A549 (cell line): ENCODE results near the gene ZNF775. TPM values are rescaled to one million over a fixed set of nuclear protein-coding genes. Genes with fewer than 3 reads are reported as not detected.

ENCODE experiments used
- ATAC-seq, 2 experiments: fragments of 200-7000 bp in 1 of 2; fragments of >200 bp in 1 of 2; cut with Nextera tagmentation in 1 of 2; cut with Tn5 transposase in 1 of 2; 3 replicates each; pipeline versions ENCODE4 v1.8.0 to v1.9.1; 2018 to 2020; ENCODE audit warnings: mild to moderate bottlenecking in 1 of 2, moderate library complexity in 1 of 2
- CTCF ChIA-PET: fragments of 300-600 bp; sonication (Branson Sonifier 250); formaldehyde crosslinking; extraction: SDS; loops from one replicate; lab custom pipeline; 2021; ENCODE audit warnings: antibody characterized with exemption, inconsistent platforms; lab: Yijun Ruan, JAX
- POLR2A ChIA-PET: fragments of 350-600 bp; formaldehyde crosslinking; extraction: SDS; loops from one replicate; lab custom pipeline; 2021; ENCODE audit warnings: antibody characterized with exemption, inconsistent platforms; lab: Yijun Ruan, JAX
- DNase-seq, 2 experiments: peaks; one replicate each; pipeline versions ENCODE4 v3.0.0 to v3.0.0-alpha.2; 2011 to 2016; ENCODE audit warnings: low read depth in 1 of 2, low spot score in 1 of 2
- FAIRE-seq: peaks from 2 replicates; lab custom pipeline; 2011; peaks lifted over from hg19 to GRCh38; lab: Jason Lieb, UNC
- H3K27ac ChIP-seq, 2 experiments: fragments of >200 bp; sonication (Bioruptor Twin); formaldehyde crosslinking; 3 replicates each; pipeline ENCODE4 v1.5.1; 2016 to 2017
- H3K4me1 ChIP-seq: fragments of >200 bp; sonication (Bioruptor Twin); formaldehyde crosslinking; 3 replicates; pipeline ENCODE4 v1.6.1; 2016
- H3K4me2 ChIP-seq: fragments of >200 bp; sonication (Bioruptor Twin); formaldehyde crosslinking; 3 replicates; pipeline ENCODE4 v1.6.1; 2016
- H3K4me3 ChIP-seq: fragments of >200 bp; sonication (Bioruptor Twin); formaldehyde crosslinking; 3 replicates; pipeline ENCODE4 v1.5.1; 2016
- H3K9me3 ChIP-seq: fragments of >200 bp; sonication (Bioruptor Twin); formaldehyde crosslinking; 3 replicates; pipeline ENCODE4 v1.6.1; 2016
- BHLHE40 ChIP-seq: IDR thresholded peaks from 2 replicates; pipeline ENCODE4 v1.6.1; 2012; ENCODE audit warnings: low read depth, low read length, inconsistent platforms
- CHD2 ChIP-seq: fragments of 150-350 bp; IDR thresholded peaks from 2 replicates; pipeline ENCODE4 v1.6.1; 2014; ENCODE audit warnings: low read length; ENCODE audit not compliant: partially characterized antibody
- CTCF ChIP-seq: fragments of >200 bp; sonication (Bioruptor Twin); formaldehyde crosslinking; IDR thresholded peaks from 3 replicates; pipeline ENCODE4 v1.5.1; 2016
- ESRRA ChIP-seq: fragments of 150-350 bp; IDR thresholded peaks from 2 replicates; pipeline ENCODE4 v1.6.1; 2014; ENCODE audit warnings: mild to moderate bottlenecking, low read length, borderline replicate concordance
- FOSB ChIP-seq: fragments of 250-450 bp; sonication (Bioruptor Pico); IDR thresholded peaks from 2 replicates; pipeline ENCODE4 v1.5.0; 2020; ENCODE audit warnings: mild to moderate bottlenecking, moderate library complexity
- FOSL2 ChIP-seq, 2 experiments: fragments of 450-650 bp in 1 of 2; fragments of >200 bp in 1 of 2; sonication (Bioruptor Twin) in 1 of 2; formaldehyde crosslinking; IDR thresholded peaks; 2 replicates each; pipeline versions ENCODE4 v1.5.0 to v1.6.1; 2016 to 2020; ENCODE audit warnings: mild to moderate bottlenecking in 1 of 2, moderate library complexity in 1 of 2
- HDAC2 ChIP-seq: fragments of 200-600 bp; sonication (generic); IDR thresholded peaks from 2 replicates; pipeline ENCODE4 v1.6.1; 2016
- HES2 ChIP-seq: fragments of >200 bp; sonication (Bioruptor Twin); formaldehyde crosslinking; IDR thresholded peaks from 2 replicates; pipeline ENCODE4 v1.6.1; 2016
- JUN ChIP-seq, 2 experiments: fragments of >200 bp; sonication (Bioruptor Twin); formaldehyde crosslinking; IDR thresholded peaks; 2 replicates in 1 of 2; 3 replicates in 1 of 2; pipeline ENCODE4 v1.6.1; 2016 to 2017
- JUNB ChIP-seq: fragments of >200 bp; sonication (Bioruptor Twin); formaldehyde crosslinking; IDR thresholded peaks from 2 replicates; pipeline ENCODE4 v1.6.1; 2016
- KDM5A ChIP-seq: fragments of 200-600 bp; sonication (generic); IDR thresholded peaks from 2 replicates; pipeline ENCODE4 v1.6.1; 2016; ENCODE audit warnings: antibody characterized with exemption, mild to moderate bottlenecking
- MAFK ChIP-seq: fragments of 450-650 bp; IDR thresholded peaks from 2 replicates; pipeline ENCODE4 v1.6.1; 2014; ENCODE audit not compliant: partially characterized antibody
- MAX ChIP-seq: IDR thresholded peaks from 2 replicates; pipeline ENCODE4 v1.6.1; 2012
- MAZ ChIP-seq: fragments of 150-350 bp; IDR thresholded peaks from 2 replicates; pipeline ENCODE4 v1.6.1; 2014; ENCODE audit warnings: antibody characterized with exemption, low read depth, low read length, borderline replicate concordance
- MYC ChIP-seq: IDR thresholded peaks from 2 replicates; pipeline ENCODE4 v1.6.1; 2012; ENCODE audit warnings: mild to moderate bottlenecking, inconsistent platforms, low read length, improper control_type of control experiment, borderline replicate concordance
- PBX3 ChIP-seq: IDR thresholded peaks from 2 replicates; pipeline ENCODE4 v1.6.1; 2012
- PHF8 ChIP-seq: fragments of 200-600 bp; sonication (generic); IDR thresholded peaks from 2 replicates; pipeline ENCODE4 v1.6.1; 2016; ENCODE audit warnings: low read depth, mild to moderate bottlenecking, antibody characterized with exemption, moderate library complexity, borderline replicate concordance
- RAD21 ChIP-seq, 2 experiments: fragments of >200 bp in 1 of 2; sonication (Bioruptor Twin) in 1 of 2; formaldehyde crosslinking in 1 of 2; IDR thresholded peaks in 1 of 2; conservative IDR thresholded peaks in 1 of 2; 2 replicates in 1 of 2; 3 replicates in 1 of 2; pipeline ENCODE4 v1.6.1; 2012 to 2018; ENCODE audit warnings: inconsistent platforms in 1 of 2
- RARB ChIP-seq: fragments of 250-450 bp; sonication (Bioruptor Pico); IDR thresholded peaks from 2 replicates; pipeline ENCODE4 v1.8.0; 2021; ENCODE audit warnings: mild to moderate bottlenecking, moderate library complexity
- REST ChIP-seq: fragments of 200-600 bp; sonication (generic); IDR thresholded peaks from 2 replicates; pipeline ENCODE4 v1.6.1; 2016; ENCODE audit warnings: antibody characterized with exemption, mild to moderate bottlenecking, moderate library complexity
- RFX5 ChIP-seq: fragments of 450-650 bp; IDR thresholded peaks from 2 replicates; pipeline ENCODE4 v1.7.1; 2014; ENCODE audit warnings: antibody characterized with exemption, mild to moderate bottlenecking, moderate library complexity
- RNF2 ChIP-seq: fragments of 200-600 bp; sonication (generic); IDR thresholded peaks from 2 replicates; pipeline ENCODE4 v1.6.1; 2016; ENCODE audit warnings: low read depth, mild to moderate bottlenecking, antibody characterized with exemption, moderate library complexity, borderline replicate concordance
- SMC3 ChIP-seq: fragments of >200 bp; sonication (Bioruptor Twin); formaldehyde crosslinking; IDR thresholded peaks from 3 replicates; pipeline ENCODE4 v1.6.1; 2018; ENCODE audit warnings: inconsistent platforms
- SREBF2 ChIP-seq: fragments of 450-650 bp; IDR thresholded peaks from 2 replicates; pipeline ENCODE4 v1.6.1; 2014; ENCODE audit warnings: mild to moderate bottlenecking, moderate library complexity
- TP53 ChIP-seq: fragments of 250-450 bp; sonication (Bioruptor Pico); IDR thresholded peaks from 2 replicates; pipeline ENCODE4 v1.5.0; 2021; ENCODE audit warnings: mild to moderate bottlenecking, moderate library complexity
- USF2 ChIP-seq: fragments of 450-650 bp; IDR thresholded peaks from 2 replicates; pipeline ENCODE4 v1.6.1; 2014; ENCODE audit warnings: antibody characterized with exemption
- ZSCAN20 ChIP-seq: fragments of 250-450 bp; sonication (Bioruptor Pico); IDR thresholded peaks from 2 replicates; pipeline ENCODE4 v1.8.0; 2022; ENCODE audit warnings: mild to moderate bottlenecking, moderate library complexity
- WGBS: methylation state at CpG from one replicate; pipeline ENCODE4 v1.1.6; 2017; ENCODE audit errors: missing lambda C conversion rate; 5-methylcytosine and 5-hydroxymethylcytosine counted together
- polyA plus RNA-seq, 4 experiments: library from polyadenylated mRNA; depleted of rRNA in 3 of 4; stranded (reverse); fragments of >200 nt; fragmentation: RNase III in 1 of 4; extraction: RNeasy Plus Mini Kit Qiagen cat#74134 plus additional on column Dnase treatment in 1 of 4; gene quantifications; 2 replicates in 3 of 4; 3 replicates in 1 of 4; pipeline ENCODE4 v1.2.3, GENCODE V29; 2011 to 2017

ZNF775 gene
- polyA plus RNA-seq, 2 of the 4 experiments (the other 2 are of a cell fraction), result 1.7 to 5.4 TPM

- H3K4me3 ChIP-seq, result no peak overlapping the region
- ATAC-seq, result no peak
- TF ChIP-seq JUNB, result no peak
- no peak for TF ChIP-seq PHF8
- TF ChIP-seq RAD21 (conservative IDR thresholded peaks at IDR 0.05 in 1 of 2, IDR thresholded peaks at IDR 0.05 in 1 of 2), result no peak
- TF ChIP-seq JUN (IDR thresholded peaks at IDR 0.05), result no peak
- TF ChIP-seq CHD2, result no peak
- TF ChIP-seq CTCF, result no peak
- TF ChIP-seq BHLHE40, result no peak
- TF ChIP-seq MAFK, result no peak
- no peak for TF ChIP-seq HES2
- TF ChIP-seq USF2, result no peak
- TF ChIP-seq ESRRA, result no peak
- TF ChIP-seq TP53, result no peak
- TF ChIP-seq RARB, result no peak
- TF ChIP-seq KDM5A, result no peak
- no peak for TF ChIP-seq SREBF2
- no peak for TF ChIP-seq SMC3
- TF ChIP-seq FOSL2 (IDR thresholded peaks at IDR 0.05), result no peak
- no peak for TF ChIP-seq FOSL2 (CRISPR knock-in tag; IDR thresholded peaks at IDR 0.05)
- TF ChIP-seq, all 56 proteins: peak for 0
- H3K4me1 ChIP-seq, result no peaks in the 10 kb centered on the region
- CTCF ChIA-PET, result no interaction called here
- WGBS, result 1% methylated on average over 2 of the region's 2 CpGs
- POLR2A ChIA-PET, result no interaction called here
- peaks cover 3% of the 10 kb centered on the region; the same call in 2 of the 3 replicates for H3K9me3 ChIP-seq
- DNase-seq (no peak), FAIRE-seq (no peak)
- H3K4me2 ChIP-seq, result no peak overlapping the region
- H3K27ac ChIP-seq, result no peak overlapping the region
Measured at GRCh38 chr7:150439967-150440366, 60.8 kb downstream of the ZNF775 start.

- Histone ChIP-seq H3K4me2 (no peak overlapping the region), H3K4me3 (no peak overlapping the region), H3K9me3 (peaks cover 3% of the 10 kb centered on the region; the same call in 2 of the 3 replicates), H3K27ac (no peak overlapping the region), H3K4me1 (no peaks in the 10 kb centered on the region)
- ChIA-PET POLR2A (no interaction called here), CTCF (no interaction called here)
- ATAC-seq (no peak), DNase-seq (no peak), FAIRE-seq (no peak)
- TF ChIP-seq FOSB (CRISPR knock-in tag) (no peak), USF2 (no peak), JUNB (no peak)
Measured at GRCh38 chr7:150441524-150441923, 62.4 kb downstream of the ZNF775 start.

GRCh38 chr7:150442811-150443210 is 63.7 kb downstream of the ZNF775 start:
- POLR2A ChIA-PET, result no interaction called here
- CTCF ChIA-PET, result no interaction called here
- no peaks in the 10 kb centered on the region for H3K4me1 ChIP-seq
- WGBS, result 76% methylated on average over 20 of the region's 20 CpGs
- FAIRE-seq, result no peak
- ATAC-seq, result no peak
- H3K27ac ChIP-seq, result no peak overlapping the region
- DNase-seq, result no peak
- H3K4me2 ChIP-seq, result no peak overlapping the region
- peaks cover 3% of the 10 kb centered on the region; the same call in 2 of the 3 replicates for H3K9me3 ChIP-seq
- H3K4me3 ChIP-seq, result no peak overlapping the region
- no peak for TF ChIP-seq RFX5
- TF ChIP-seq REST, result no peak
- TF ChIP-seq PBX3, result no peak
- TF ChIP-seq MAZ, result no peak
- TF ChIP-seq ESRRA, result no peak
- no peak for TF ChIP-seq RNF2
- TF ChIP-seq MAX, result no peak
- no peak for TF ChIP-seq ZSCAN20 (CRISPR knock-in tag)
- TF ChIP-seq TP53, result no peak
- no peak for TF ChIP-seq HDAC2
- TF ChIP-seq FOSB (CRISPR knock-in tag), result no peak
- TF ChIP-seq MYC, result no peak
